Fibroblast of lung (primary cell): ENCODE results near the gene KIF6.

Experiments
- EZH2 ChIP-seq: IDR thresholded peaks from 2 replicates; pipeline ENCODE4 v1.5.1; 2012; ENCODE audit warnings: low read length, control low read depth, mild to moderate bottlenecking; ENCODE audit errors: missing control alignments
- TF ChIP-seq, protein P1 (sequence below), 2 donors: IDR thresholded peaks in 1 of 2; conservative IDR thresholded peaks in 1 of 2; 1 replicate in 1 of 2; 2 replicates in 1 of 2; pipeline ENCODE4 v1.5.1; 2011 to 2012; ENCODE audit warnings: low read length in 2 of 2, control low read depth in 1 of 2, inconsistent platforms in 1 of 2, low read depth in 1 of 2, mild to moderate bottlenecking in 1 of 2

DNA sequence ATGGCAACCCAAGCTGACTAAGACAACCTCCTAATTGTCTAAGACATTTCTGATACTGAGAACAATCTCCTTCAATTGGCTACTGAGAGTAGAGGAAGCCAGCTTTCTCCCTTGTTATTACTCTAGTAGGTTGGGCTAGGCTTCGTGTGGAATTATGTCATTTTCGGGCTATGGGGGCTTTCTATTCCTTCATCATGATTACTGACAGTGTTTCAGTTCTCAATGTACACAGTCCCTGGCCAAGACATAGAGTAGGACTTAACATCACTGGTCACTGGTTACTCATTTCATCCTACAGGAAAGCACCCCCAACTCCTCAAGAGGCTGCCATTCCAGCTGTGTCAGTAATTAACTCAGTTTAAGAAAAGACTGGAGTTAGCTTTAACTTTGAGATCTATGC lies 100.0 kb downstream of the KIF6 start:
- TF ChIP-seq, protein P1, sequence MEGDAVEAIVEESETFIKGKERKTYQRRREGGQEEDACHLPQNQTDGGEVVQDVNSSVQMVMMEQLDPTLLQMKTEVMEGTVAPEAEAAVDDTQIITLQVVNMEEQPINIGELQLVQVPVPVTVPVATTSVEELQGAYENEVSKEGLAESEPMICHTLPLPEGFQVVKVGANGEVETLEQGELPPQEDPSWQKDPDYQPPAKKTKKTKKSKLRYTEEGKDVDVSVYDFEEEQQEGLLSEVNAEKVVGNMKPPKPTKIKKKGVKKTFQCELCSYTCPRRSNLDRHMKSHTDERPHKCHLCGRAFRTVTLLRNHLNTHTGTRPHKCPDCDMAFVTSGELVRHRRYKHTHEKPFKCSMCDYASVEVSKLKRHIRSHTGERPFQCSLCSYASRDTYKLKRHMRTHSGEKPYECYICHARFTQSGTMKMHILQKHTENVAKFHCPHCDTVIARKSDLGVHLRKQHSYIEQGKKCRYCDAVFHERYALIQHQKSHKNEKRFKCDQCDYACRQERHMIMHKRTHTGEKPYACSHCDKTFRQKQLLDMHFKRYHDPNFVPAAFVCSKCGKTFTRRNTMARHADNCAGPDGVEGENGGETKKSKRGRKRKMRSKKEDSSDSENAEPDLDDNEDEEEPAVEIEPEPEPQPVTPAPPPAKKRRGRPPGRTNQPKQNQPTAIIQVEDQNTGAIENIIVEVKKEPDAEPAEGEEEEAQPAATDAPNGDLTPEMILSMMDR (conservative IDR thresholded peaks at IDR 0.05 in 1 of 2, IDR thresholded peaks at IDR 0.05 in 1 of 2; ENCODE audit: low read depth in 1 of 2, low read length in 2 of 2) = no peak
- no peak for TF ChIP-seq EZH2
